Testis (tissue), 3 donors: ENCODE measurements around the gene GABRQ. TPM values are rescaled to one million over a fixed set of nuclear protein-coding genes. Genes with fewer than 3 reads are reported as not detected.
A peak's percentile ranks its signal among the peaks of the same experiment; 100 is the strongest.

Experiments
- DNase-seq: peaks from one replicate; pipeline ENCODE4 v3.0.0-alpha.2; 2019
- H3K27ac ChIP-seq, 2 donors: fragments of 200-600 bp; sonication (generic); one replicate each; pipeline ENCODE4 v1.5.1; 2019
- H3K27me3 ChIP-seq: fragments of 200-600 bp; sonication (generic); one replicate; pipeline ENCODE4 v1.5.1; 2019
- H3K36me3 ChIP-seq: fragments of 200-600 bp; sonication (generic); one replicate; pipeline ENCODE4 v1.5.1; 2017; ENCODE audit warnings: low read depth; ENCODE audit errors: missing control alignments
- H3K4me1 ChIP-seq: fragments of 200-600 bp; sonication (generic); one replicate; pipeline ENCODE4 v1.5.1; 2019
- H3K4me3 ChIP-seq, 2 donors: fragments of 200-600 bp; sonication (generic); one replicate each; pipeline ENCODE4 v1.5.1; 2017 to 2019
- H3K9me3 ChIP-seq: fragments of 200-600 bp; sonication (generic); one replicate; pipeline ENCODE4 v1.5.1; 2017
- POLR2A ChIP-seq: fragments of 450-650 bp; IDR thresholded peaks from one replicate; pipeline ENCODE4 v1.6.1; 2017; ENCODE audit warnings: antibody characterized with exemption, mild to moderate bottlenecking, moderate library complexity
- WGBS, 2 donors: methylation state at CpG; one replicate each; pipeline ENCODE4 v1.1.5; 2018; 5-methylcytosine and 5-hydroxymethylcytosine counted together
- intact Hi-C: fragments of 100-400 bp; cut with DNase I; formaldehyde crosslinking; loops from one replicate; pipeline ENCODE4 v1.15.1; 2023; ENCODE audit warnings: low total_unique reads
- polyA plus RNA-seq: library from polyadenylated mRNA; stranded (reverse); fragments of 350-450 nt; fragmentation: Illumina TruSeq; extraction: RNeasy Lipid Tissue Mini Kit (QIAGEN cat#74804); gene quantifications from one replicate; pipeline ENCODE4 v1.2.3, GENCODE V29; 2014; ENCODE audit warnings: low read depth, low replicate concordance; ENCODE audit not compliant: insufficient read depth
- total RNA-seq, 2 donors: library from RNA; depleted of rRNA; stranded (reverse); fragments of >200 nt; gene quantifications; one replicate each; pipeline ENCODE4 v1.2.3, GENCODE V29; 2016
- TF ChIP-seq, protein P1 (sequence below), 3 experiments: fragments of 450-650 bp in 2 of 3; fragments of 200-600 bp in 1 of 3; sonication (generic) in 1 of 3; IDR thresholded peaks; one replicate each; pipeline ENCODE4 v1.5.1; 2016 to 2019; ENCODE audit warnings: antibody characterized with exemption in 3 of 3, mild to moderate bottlenecking in 2 of 3, moderate library complexity in 1 of 3

Gene GABRQ
- total and polyA plus RNA-seq, 3 donors from 2014 or later = 2.4 to 9.6 (median 3.5) TPM

DNA sequence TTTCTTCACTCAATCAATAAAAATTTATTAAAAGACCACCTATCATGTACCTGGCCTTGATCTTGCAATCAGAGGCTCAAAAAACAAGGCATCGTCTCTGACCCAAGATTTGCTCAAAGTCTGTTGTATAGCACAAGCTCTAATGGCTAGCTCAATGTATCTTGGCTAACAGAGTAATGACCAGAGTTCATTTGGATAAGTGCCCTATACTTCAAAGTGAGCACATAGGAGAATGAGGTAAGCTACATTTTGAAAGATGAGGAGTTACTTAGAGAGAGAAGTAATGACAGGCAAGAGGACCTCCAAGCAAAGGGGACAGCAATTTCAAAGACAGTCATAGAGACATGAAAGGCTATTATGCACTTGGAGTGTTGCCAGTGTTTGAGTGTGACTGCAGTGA is 22.9 kb upstream of the GABRQ start:
- DNase-seq = no peak
- Histone ChIP-seq H3K27me3 (no peaks in the 10 kb centered on the region), H3K4me1 (no peaks in the 10 kb centered on the region), H3K36me3 (no peaks in the 10 kb centered on the region), H3K9me3 (no peaks in the 10 kb centered on the region), H3K4me3 (no peak overlapping the region), H3K27ac (no peak overlapping the region)
- WGBS, 2 donors = 63 to 83% methylated on average over 1 of the region's 1 CpG
- intact Hi-C loops = no loop called here
- TF ChIP-seq, protein P1, sequence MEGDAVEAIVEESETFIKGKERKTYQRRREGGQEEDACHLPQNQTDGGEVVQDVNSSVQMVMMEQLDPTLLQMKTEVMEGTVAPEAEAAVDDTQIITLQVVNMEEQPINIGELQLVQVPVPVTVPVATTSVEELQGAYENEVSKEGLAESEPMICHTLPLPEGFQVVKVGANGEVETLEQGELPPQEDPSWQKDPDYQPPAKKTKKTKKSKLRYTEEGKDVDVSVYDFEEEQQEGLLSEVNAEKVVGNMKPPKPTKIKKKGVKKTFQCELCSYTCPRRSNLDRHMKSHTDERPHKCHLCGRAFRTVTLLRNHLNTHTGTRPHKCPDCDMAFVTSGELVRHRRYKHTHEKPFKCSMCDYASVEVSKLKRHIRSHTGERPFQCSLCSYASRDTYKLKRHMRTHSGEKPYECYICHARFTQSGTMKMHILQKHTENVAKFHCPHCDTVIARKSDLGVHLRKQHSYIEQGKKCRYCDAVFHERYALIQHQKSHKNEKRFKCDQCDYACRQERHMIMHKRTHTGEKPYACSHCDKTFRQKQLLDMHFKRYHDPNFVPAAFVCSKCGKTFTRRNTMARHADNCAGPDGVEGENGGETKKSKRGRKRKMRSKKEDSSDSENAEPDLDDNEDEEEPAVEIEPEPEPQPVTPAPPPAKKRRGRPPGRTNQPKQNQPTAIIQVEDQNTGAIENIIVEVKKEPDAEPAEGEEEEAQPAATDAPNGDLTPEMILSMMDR (IDR thresholded peaks at IDR 0.05) = no peak
- no peak for TF ChIP-seq POLR2A

DNA sequence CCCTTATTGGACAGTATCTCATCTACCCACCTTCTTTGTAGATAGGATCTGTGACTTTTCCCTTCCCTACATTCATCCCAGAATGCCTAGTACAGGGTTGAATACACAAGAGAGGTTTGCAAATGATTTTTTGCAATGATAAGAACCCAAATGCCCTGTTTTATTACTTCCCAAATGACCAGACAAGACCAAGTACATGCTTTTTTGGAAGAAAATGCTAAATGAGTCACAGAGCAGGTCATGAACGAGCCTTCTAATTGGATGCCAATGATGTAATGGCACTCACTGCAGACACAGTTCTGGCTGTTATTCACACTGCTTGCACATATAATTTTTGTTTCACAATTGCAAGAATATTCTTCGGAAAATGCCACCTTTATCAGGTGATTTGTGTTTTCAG is 17.8 kb upstream of the GABRQ start:
- Histone ChIP-seq H3K9me3 (no peaks in the 10 kb centered on the region), H3K36me3 (no peaks in the 10 kb centered on the region), H3K4me1 (no peaks in the 10 kb centered on the region), H3K4me3 (no peak overlapping the region), H3K27ac (no peak overlapping the region), H3K27me3 (no peaks in the 10 kb centered on the region)
- intact Hi-C loops = no loop called here
- WGBS, 2 donors = 61 to 69% methylated on average over 2 of the region's 2 CpGs
- DNase-seq = no peak
- TF ChIP-seq, protein P1 (IDR thresholded peaks at IDR 0.05) = no peak
- no peak for TF ChIP-seq POLR2A

DNA sequence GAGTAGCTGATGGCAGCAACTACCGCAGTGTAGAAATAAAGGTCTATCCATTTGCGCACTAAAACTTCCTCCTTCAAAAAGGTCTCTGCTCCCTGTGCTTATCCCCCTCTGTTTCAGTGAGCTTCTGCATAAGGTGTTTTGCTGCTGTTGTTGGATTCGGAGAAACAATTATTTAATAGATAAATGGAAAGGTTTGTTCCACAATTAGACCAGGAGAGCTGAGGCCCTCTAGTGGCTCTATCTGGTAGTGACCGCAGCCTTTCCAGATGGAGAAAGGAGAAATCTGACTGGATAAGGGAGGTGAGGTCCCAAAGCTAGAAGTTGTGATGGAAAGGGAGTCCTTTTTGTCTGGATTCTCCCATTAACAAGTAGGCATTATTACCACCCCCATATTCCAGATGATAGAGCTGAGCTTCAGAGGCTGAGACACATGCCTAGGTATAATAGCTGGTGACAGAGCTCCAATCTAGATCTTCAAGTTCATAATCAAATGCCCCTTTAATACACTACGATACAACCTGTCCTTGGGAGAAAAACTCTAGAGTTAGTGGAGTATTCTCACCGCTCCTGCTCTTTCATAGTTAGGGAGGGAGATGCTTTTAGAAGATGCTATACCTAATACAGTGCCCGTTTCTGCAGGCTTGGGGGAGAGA is 5.1 kb upstream of the GABRQ start:
- Histone ChIP-seq H3K36me3 (no peaks in the 10 kb centered on the region), H3K4me1 (no peaks in the 10 kb centered on the region), H3K4me3 (no peak overlapping the region), H3K27me3 (no peaks in the 10 kb centered on the region), H3K9me3 (no peaks in the 10 kb centered on the region), H3K27ac (no peak overlapping the region)
- 52 to 53% methylated on average over 4 to 7 of the region's 7 CpGs for WGBS, 2 donors
- intact Hi-C loops = loop anchor here (10.0 kb wide), 1 partner anchor 878 kb away; no protein-coding TSS in a partner anchor
- DNase-seq = peak; percentile 72
- no peak for TF ChIP-seq POLR2A
- TF ChIP-seq, protein P1 (IDR thresholded peaks at IDR 0.05) = peak; percentile 43 to 66 (median 55)

DNA sequence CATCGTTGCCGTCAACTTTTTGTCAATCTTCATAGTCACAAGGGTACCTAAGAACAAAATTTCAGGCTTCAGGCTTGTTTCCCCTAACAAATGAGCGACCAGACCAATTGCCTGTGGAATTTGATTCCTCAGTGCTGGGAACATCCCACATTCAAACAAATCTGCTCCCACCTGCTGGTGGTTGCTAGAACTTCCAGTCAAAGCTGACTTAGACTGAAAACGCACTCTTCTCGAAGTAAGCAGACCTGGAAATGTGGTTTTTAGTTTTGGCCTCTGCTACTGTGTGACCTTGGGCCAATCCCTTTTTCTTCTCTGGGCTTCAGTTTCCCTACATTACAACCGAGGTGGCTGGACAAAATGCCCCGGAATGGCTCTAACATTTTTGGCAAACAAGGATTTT is 1.8 kb upstream of the GABRQ start:
- DNase-seq = peak; percentile 58
- Histone ChIP-seq H3K27me3 (no peaks in the 10 kb centered on the region), H3K9me3 (no peaks in the 10 kb centered on the region), H3K4me1 (no peaks in the 10 kb centered on the region), H3K27ac (no peak overlapping the region), H3K4me3 (no peak overlapping the region), H3K36me3 (no peaks in the 10 kb centered on the region)
- intact Hi-C loops = loop anchor here (10.0 kb wide), 1 partner anchor 881 kb away; no protein-coding TSS in a partner anchor
- 33 to 37% methylated on average over 5 to 7 of the region's 7 CpGs for WGBS, 2 donors
- TF ChIP-seq, protein P1 (IDR thresholded peaks at IDR 0.05) = peak in 2 of 3 experiments; percentile 13 to 42
- TF ChIP-seq POLR2A = no peak

DNA sequence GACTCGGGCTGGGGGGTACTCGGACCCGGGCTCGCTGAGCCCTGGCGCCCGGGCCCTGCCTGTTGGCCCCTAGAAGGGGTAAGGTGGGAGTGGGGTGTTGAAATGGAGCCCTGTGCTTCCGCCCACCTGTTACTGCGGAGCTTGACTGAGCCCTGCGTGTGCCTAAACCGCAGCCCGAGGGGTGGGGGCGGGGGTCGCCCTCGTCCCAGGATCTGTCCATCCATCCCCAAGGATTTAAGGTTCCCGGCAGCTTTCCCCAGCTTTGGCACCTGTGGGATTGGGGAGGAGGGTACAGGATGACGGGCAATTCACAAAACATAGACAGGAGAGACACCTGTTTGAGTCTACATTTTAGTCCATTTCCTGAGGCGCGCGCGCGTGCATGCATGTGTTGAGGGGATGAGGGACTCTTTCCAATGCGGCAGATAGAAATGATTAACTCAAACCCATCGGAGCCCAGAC is 779 bp downstream of the GABRQ start:
- Histone ChIP-seq H3K4me1 (no peaks in the 10 kb centered on the region), H3K4me3 (peak overlapping the region; percentile 9 to 50), H3K27me3 (no peaks in the 10 kb centered on the region), H3K27ac (no peak overlapping the region), H3K9me3 (no peaks in the 10 kb centered on the region), H3K36me3 (no peaks in the 10 kb centered on the region)
- 1% methylated on average over 9 to 15 of the region's 23 CpGs for WGBS, 2 donors
- DNase-seq = no peak
- TF ChIP-seq, protein P1 (IDR thresholded peaks at IDR 0.05) = no peak
- no peak for TF ChIP-seq POLR2A
- intact Hi-C loops = loop anchor here (10.0 kb wide), 1 partner anchor 884 kb away; no protein-coding TSS in a partner anchor
